Fibroblast of skin of right biceps (primary cell): ENCODE measurements around the gene LAG3.

Source experiments
- DNase-seq: peaks from one replicate; pipeline ENCODE4 v3.0.0-alpha.2; 2013

LAG3 gene

DNA sequence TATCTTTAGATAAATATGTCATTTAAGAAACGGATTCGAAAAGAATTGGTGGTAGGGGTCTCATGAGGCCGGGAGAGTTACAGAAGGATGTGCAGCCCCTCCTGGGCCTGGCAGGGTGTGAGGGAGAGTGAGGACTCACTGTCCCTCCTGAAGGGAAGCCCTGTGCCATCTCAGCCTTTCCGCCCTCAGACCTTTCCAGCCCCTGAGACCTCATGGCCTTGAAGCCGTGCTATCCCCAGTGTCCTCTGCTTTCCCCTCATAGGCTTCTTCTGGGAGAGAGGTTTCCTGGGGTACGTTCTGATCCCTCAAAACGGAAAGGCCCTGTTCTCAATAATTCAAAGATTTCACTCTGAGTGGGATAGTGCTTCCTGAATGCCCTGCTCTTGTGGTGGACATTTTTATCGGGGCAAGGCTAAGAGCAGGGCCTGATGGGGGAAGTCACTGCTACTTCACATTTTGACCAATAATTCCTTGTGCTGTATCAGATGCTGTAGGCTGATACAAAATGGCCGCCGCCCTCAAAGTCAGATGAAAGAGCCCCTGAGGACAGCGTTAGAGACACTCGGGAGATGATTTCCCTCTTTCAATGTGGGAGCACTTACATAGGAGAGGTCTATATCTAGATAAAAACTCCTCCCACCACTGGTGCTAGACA, 18.3 kb downstream of the LAG3 start:
- DNase-seq: no peak

- DNase-seq: no peak
Measured at GRCh38 chr12:6791931-6792520, 19.7 kb downstream of the LAG3 start.

DNA sequence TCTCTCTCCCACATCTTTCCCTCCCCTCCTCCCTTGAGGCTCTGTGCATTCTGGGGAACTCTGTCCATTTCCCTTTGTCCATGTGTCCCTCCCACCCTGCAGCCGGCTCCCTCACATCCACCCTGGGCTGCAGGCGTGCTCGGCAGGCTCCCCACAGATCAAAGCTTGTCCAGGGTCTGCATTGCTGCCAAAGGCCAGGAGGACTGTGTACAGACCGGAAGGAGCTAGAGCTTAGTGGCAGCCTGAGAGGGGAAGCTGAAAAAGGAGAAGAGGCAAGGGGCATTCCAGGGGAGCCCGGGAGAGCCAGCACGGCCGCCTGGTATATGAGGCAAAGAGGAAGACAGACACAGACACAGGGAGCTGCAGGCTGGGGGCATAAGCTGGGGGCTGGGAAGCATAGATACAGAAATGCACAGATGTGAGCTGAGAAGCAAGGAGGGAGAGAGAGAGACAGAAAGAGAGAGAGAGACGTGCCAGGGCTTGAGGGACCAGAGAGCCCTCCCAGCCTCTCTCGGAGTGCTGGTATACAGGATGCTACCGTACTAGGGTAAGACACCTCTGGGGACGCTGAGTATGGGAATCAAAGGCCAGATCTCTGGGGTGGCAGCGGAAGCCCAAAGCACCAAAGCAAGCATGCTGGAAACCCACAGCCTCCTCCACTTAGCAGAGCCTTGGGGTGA, 20.3 kb downstream of the LAG3 start:
- DNase-seq: no peak

DNA sequence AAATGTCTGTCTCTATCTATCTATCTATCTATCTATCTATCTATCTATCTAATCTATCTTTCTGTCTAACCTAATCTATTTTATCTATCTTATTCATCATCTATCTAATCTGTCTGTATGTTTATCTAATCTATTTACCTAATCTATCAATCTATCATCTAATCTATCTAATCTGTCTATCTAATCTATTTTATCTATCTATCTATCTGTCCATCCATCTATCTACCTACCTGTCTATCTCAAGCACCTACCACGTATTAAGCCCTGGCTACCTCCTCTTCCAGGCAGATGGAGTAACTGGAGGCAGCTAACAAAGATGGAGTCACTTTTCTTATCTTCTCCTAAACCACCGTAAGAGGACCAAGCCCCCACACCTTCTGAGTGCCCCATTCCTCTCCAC, 22.8 kb downstream of the LAG3 start:
- no peak for DNase-seq

DNA sequence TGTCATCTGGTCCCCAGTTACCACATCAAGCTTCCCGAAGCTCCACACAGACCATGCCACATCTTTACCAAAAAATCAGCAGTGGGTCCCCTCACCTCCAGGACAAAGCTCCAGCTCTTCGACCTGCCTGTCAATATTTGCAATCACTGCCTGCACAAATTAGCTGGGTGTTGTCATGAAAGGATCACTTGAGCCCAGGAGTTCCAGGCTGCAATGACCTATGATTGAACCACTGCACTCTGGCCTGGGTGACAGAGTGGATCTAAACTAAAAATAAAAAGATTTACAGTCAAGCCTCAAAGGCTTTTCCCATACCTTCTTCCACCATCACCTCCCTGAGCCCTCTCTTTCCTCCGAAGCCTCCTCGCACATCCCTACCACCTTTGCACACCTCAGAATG, 24.3 kb downstream of the LAG3 start:
- DNase-seq: no peak

DNA sequence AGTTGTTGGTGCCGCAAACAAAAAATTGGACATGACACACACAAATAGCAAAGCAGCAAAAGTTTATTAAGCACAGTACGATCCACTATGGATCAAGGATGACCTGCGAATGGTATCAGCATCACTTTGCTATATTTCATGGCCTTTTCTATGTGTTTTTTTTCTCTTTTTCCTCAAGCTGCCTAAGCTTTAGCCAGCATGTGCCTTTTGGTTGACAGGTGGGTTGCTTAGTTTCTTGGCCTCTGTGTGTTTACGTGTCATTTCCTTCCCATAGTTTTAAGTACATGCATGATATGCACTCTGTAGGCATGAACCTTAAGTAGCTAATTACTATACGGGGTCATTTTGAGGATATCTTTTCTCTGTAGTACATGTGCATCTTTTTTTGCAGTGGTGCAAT, 26.8 kb downstream of the LAG3 start:
- no peak for DNase-seq

GRCh38 chr12:6807170-6807569, 34.9 kb downstream of the LAG3 start:
- DNase-seq: peak; percentile 53

- DNase-seq: no peak
Measured at GRCh38 chr12:6809056-6809455, 36.7 kb downstream of the LAG3 start.

- DNase-seq: no peak
Measured at GRCh38 chr12:6810758-6811157, 38.4 kb downstream of the LAG3 start.

DNA sequence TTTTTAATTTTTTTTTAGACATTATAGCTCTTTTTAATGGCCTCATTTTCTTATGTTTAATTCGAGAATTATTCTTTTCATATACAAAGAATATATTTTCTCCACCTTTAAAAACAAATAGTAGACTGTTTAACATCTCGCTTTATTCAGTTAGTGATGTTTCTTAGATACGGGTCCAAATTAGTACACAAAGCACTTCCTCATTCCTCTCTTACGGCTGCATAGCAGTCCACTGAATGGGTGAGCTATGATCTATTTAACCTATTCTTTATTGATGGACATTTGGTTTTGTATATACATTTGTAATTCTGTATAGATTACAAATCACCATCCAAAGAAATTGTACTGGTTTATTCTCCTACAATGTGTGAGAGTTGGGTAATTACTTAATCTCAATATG, 41.0 kb downstream of the LAG3 start:
- no peak for DNase-seq

GRCh38 chr12:6816598-6816997, 44.3 kb downstream of the LAG3 start:
- no peak for DNase-seq

DNA sequence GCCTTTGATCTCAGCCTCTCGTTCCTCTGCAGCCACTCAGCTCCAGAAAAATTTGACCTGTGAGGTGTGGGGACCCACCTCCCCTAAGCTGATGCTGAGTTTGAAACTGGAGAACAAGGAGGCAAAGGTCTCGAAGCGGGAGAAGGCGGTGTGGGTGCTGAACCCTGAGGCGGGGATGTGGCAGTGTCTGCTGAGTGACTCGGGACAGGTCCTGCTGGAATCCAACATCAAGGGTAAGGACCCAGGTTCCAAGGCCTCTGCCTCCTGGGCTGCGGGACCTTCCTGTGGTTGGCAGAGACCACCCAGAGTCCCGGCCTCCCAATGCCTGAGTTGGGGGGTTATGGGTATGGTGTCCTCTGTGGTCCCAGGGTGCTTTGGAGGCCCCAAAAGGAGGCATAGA, 44.8 kb downstream of the LAG3 start:
- no peak for DNase-seq

- DNase-seq: no peak
Measured at GRCh38 chr12:6817662-6818157, 45.4 kb downstream of the LAG3 start.

DNA sequence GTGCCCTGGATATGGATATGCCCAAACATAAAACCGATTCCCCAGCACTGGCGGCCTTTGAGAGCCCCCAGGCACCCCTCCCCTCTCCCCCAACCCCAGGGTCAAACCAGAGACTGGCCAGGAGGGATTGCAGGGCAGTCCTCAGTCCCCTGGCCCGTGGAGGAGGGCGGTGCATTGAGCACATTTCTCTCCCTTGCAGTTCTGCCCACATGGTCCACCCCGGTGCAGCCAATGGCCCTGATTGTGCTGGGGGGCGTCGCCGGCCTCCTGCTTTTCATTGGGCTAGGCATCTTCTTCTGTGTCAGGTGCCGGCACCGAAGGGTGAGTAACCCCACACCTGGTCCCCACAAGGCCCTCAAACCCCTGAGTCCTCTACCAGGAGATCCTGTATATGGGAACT, 45.9 kb downstream of the LAG3 start:
- no peak for DNase-seq

GRCh38 chr12:6818645-6819044, 46.3 kb downstream of the LAG3 start:
- no peak for DNase-seq

DNA sequence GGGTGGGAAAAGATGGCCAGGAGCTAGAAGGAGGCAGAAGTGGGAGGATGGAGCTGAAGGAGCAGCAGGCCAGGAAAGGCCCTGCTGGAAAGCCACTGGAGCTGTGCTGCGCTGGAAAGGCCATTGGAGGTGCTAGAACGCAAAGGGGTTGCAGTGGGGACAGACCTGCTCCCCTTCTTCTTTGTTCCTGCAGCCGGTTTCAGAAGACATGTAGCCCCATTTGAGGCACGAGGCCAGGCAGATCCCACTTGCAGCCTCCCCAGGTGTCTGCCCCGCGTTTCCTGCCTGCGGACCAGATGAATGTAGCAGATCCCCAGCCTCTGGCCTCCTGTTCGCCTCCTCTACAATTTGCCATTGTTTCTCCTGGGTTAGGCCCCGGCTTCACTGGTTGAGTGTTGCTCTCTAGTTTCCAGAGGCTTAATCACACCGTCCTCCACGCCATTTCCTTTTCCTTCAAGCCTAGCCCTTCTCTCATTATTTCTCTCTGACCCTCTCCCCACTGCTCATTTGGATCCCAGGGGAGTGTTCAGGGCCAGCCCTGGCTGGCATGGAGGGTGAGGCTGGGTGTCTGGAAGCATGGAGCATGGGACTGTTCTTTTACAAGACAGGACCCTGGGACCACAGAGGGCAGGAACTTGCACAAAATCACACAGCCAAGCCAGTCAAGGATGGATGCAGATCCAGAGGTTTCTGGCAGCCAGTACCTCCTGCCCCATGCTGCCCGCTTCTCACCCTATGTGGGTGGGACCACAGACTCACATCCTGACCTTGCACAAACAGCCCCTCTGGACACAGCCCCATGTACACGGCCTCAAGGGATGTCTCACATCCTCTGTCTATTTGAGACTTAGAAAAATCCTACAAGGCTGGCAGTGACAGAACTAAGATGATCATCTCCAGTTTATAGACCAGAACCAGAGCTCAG, 47.0 kb downstream of the LAG3 start:
- DNase-seq: no peak

DNA sequence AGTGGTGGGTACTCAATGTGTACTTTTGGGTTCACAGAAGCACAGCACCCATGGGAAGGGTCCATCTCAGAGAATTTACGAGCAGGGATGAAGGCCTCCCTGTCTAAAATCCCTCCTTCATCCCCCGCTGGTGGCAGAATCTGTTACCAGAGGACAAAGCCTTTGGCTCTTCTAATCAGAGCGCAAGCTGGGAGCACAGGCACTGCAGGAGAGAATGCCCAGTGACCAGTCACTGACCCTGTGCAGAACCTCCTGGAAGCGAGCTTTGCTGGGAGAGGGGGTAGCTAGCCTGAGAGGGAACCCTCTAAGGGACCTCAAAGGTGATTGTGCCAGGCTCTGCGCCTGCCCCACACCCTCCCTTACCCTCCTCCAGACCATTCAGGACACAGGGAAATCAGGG, 47.8 kb downstream of the LAG3 start:
- DNase-seq: no peak

- peak; percentile 62 for DNase-seq
Measured at GRCh38 chr12:6821591-6822425, 49.5 kb downstream of the LAG3 start, which contains the start of gene GPR162. GPR162 (plus strand) TSS chr12:6821821; CDS start chr12:6823899, 2,078 bp downstream.

GRCh38 chr12:6822426-6823135, 50.3 kb downstream of the LAG3 start:
- no peak for DNase-seq

GRCh38 chr12:6823182-6824084, 51.1 kb downstream of the LAG3 start:
- no peak for DNase-seq
